GM13976 (cell line): Measurements from ENCODE around the gene PBX1.

Source experiments
- DNase-seq: peaks from one replicate; pipeline ENCODE4 v3.0.0; 2012; ENCODE audit warnings: low spot score
- in situ Hi-C: fragments of 300-500 bp; cut with MboI; formaldehyde crosslinking; loops from one replicate; pipeline ENCODE4 v1.12.0; 2022; ENCODE audit warnings: low sequenced_read_pairs, mixed read lengths, inconsistent platforms; ENCODE audit not compliant: unreplicated experiment
- TF ChIP-seq, protein P1 (sequence below): IDR thresholded peaks from 2 replicates; pipeline ENCODE4 v1.5.1; 2012; ENCODE audit warnings: borderline replicate concordance, mild to moderate bottlenecking; ENCODE audit not compliant: insufficient read depth; ENCODE audit errors: extremely low read depth, missing control alignments, control extremely low read depth

The PBX1 gene

DNA sequence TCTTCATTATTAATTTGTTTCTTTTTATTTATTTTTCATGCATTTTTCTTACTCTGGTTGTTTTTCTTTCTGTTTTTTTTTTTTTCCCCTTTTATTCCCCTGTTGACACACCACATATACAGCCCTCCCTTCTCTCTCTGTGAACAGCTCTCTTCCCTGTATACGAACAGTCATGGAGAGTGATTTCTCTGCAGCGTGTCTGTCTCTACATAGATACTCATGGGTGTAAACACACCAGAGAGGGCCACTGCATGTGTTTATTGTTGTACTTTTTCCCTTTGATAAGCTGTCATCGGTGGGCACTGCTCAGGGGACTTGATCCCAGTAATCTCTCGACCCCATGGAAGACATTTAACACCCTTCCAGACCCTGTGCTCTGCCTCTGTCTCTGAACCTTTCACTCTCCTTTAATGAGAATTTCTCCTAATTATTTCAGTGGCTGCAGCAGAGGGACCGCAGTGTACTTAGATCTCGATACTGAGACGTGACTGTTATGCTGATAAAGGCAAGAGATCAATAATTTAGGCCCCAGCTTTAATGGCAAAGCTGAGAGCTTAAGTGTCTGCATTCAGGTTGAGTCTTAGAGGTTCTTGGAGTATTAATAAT lies 113.1 kb downstream of the PBX1 start:
- DNase-seq = no peak
- in situ Hi-C loops = no loop called here
- TF ChIP-seq, protein P1, sequence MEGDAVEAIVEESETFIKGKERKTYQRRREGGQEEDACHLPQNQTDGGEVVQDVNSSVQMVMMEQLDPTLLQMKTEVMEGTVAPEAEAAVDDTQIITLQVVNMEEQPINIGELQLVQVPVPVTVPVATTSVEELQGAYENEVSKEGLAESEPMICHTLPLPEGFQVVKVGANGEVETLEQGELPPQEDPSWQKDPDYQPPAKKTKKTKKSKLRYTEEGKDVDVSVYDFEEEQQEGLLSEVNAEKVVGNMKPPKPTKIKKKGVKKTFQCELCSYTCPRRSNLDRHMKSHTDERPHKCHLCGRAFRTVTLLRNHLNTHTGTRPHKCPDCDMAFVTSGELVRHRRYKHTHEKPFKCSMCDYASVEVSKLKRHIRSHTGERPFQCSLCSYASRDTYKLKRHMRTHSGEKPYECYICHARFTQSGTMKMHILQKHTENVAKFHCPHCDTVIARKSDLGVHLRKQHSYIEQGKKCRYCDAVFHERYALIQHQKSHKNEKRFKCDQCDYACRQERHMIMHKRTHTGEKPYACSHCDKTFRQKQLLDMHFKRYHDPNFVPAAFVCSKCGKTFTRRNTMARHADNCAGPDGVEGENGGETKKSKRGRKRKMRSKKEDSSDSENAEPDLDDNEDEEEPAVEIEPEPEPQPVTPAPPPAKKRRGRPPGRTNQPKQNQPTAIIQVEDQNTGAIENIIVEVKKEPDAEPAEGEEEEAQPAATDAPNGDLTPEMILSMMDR = no peak

DNA sequence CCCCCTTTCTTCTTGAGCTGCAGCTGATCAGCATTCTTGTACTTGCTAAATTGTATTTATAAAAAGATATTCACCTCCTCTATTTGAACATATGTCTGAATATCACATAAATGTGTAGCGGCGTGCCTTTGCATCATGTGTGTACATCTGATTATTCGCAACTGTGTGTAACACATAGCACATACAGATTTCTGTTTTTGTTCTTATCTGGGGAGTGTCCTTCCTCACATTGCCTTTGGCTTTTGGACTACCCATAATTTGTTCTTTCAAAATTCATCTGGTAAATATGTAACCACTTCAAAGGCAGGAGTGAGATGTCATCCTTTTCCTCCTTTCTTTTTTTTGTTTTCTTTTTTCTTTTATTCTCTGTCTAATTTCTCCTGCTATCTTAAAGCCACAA lies 113.6 kb downstream of the PBX1 start:
- in situ Hi-C loops = no loop called here
- no peak for DNase-seq

DNA sequence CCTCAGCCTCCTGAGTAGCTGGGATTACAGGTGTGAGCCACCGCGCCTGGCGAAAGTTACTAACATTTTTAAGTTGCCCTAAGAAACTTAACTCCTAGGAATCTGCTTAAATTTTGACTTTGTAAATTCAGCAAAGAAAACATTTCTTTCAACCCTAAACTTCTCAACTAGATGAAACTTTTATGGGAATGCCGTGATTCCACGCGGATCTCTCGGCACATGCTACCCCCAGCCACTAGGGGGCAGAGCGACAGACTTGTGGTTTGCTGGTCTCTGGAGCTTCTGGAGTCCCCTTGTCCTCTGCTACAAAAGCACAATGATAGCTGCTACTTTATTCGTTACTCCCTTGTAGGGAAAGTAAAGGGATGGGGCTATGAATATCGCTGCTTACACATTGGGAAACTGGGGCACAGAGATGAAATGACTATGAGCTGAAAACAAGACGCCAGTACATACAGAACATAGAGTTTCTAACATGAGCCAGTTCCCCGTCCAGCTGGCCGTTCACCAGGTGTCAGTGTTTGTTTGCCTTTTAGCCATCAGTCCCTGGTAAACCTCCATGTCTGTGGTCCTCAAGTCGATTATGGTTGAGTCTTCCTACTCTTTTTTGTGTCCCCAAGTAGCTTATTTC lies 114.7 kb downstream of the PBX1 start:
- in situ Hi-C loops = no loop called here
- TF ChIP-seq, protein P1 = peak; percentile 12
- no peak for DNase-seq

More for the DNA sequence above, 113.6 kb downstream of the PBX1 start:
- TF ChIP-seq, protein P1 = no peak

DNA sequence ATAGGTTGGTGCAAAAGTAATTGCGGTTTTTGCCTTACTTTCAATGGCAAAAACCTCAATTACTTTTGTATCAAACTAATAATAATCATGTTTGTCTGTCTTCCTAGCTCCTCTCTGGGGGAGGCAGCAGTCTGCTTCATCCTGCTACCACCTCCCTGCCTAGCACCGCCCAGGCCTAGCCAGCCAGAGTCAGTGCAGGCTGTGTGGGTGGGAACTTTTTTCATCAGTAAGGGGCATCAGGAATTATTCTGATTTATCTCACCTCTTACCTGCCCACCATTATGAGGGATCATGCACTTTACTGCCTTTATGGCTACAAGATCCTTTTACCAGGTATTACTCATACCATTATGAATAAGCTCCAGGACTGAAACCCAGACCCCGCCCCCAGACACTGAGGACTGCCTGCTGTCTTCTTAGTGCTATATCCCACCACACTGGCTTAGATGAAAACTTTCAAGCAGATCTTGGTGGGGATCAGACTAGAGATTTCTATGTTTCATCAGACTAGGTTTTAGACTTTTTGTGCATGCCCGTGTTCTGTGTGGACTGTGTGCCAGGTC lies 116.4 kb downstream of the PBX1 start:
- DNase-seq = no peak
- TF ChIP-seq, protein P1 = no peak
- in situ Hi-C loops = no loop called here

DNA sequence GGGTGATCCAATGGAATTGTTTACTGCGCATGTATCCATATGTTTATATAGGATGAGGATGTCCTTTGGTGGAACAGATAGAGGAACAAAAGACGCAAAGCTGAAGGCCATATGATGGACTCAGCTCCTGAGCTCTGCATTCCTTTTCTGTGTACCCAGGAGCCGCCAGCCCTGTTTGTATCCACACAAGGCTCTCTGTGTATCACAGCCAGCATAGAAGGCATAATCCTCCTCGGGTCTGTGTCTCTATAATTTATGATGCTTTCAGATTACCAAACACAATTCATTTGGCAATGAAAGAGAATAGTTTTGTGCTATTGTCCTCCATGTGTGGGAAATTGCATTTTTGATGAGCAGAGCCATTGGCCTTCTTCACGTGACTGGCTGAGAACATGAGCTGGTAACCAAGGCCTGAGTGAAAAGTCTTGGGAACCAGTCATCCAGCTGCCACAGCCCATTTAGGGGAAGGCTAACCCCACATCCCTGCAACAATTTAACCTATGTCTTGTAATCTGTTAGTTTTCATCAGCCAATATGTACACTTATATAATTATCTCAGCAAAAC lies 119.2 kb downstream of the PBX1 start:
- no peak for DNase-seq
- TF ChIP-seq, protein P1 = no peak
- in situ Hi-C loops = no loop called here

DNA sequence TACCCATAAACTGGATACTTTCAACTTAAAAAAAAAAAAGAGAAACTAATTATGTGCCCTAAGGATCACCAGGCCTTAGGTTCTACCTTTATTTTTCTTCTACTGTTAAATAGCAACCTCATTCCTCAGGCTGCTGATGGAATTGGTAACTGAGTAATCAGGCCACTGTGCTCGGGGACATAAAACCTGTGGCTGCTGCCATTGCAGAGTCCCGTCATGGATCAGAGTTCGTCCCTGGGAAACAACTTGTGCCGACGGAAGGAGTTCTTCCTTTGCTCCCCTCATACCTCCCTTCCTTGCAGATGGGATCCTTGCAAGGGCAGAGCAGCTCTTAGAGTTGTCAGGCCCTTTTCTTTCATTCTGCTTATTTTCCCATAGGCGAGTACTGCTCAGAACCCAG lies 123.6 kb downstream of the PBX1 start:
- in situ Hi-C loops = no loop called here
- no peak for DNase-seq
- TF ChIP-seq, protein P1 = no peak
